Cardiac muscle cell (in vitro differentiated cells and primary cell): ENCODE measurements around the gene UPF3A. TPM values are rescaled to one million over a fixed set of nuclear protein-coding genes. Genes with fewer than 3 reads are reported as not detected.

Source experiments
- DNase-seq, 2 donors: peaks; one replicate each; pipeline versions ENCODE4 v3.0.0 to v3.0.0-alpha.2; 2010 to 2017; ENCODE audit warnings: low read depth in 1 of 2, low spot score in 1 of 2
- H3K27ac ChIP-seq: fragments of 200-600 bp; sonication (generic); 2 replicates; pipeline ENCODE4 v1.5.1; 2016
- H3K27me3 ChIP-seq: fragments of 200-600 bp; sonication (generic); 2 replicates; pipeline ENCODE4 v1.6.0; 2016; ENCODE audit warnings: control low read depth
- H3K36me3 ChIP-seq: fragments of 200-600 bp; sonication (generic); 2 replicates; pipeline ENCODE4 v1.5.1; 2016; ENCODE audit warnings: control low read depth
- H3K4me1 ChIP-seq: fragments of 200-600 bp; sonication (generic); 2 replicates; pipeline ENCODE4 v1.8.1; 2017; ENCODE audit warnings: low read depth, mild to moderate bottlenecking, mixed run types
- H3K4me3 ChIP-seq: fragments of 200-600 bp; sonication (generic); 2 replicates; pipeline ENCODE4 v1.5.1; 2016; ENCODE audit warnings: mild to moderate bottlenecking
- H3K9me3 ChIP-seq: fragments of 200-600 bp; sonication (generic); 2 replicates; pipeline ENCODE4 v1.5.1; 2017; ENCODE audit warnings: low read depth, mild to moderate bottlenecking, control low read depth
- polyA plus RNA-seq: library from polyadenylated mRNA; unstranded; fragments of >200 nt; fragmentation: Nextera tagmentation; extraction: Ambion mirVana; gene quantifications from 2 replicates; pipeline ENCODE4 v1.2.1, GENCODE V29; 2016
- total RNA-seq: library from RNA; depleted of rRNA; stranded (reverse); fragments of >200 nt; gene quantifications from 2 replicates; pipeline ENCODE4 v1.2.3, GENCODE V29; 2016
- TF ChIP-seq, protein P1 (sequence below): IDR thresholded peaks from 2 replicates; pipeline ENCODE4 v1.5.1; 2012; ENCODE audit warnings: low read depth, mild to moderate bottlenecking, low read length

Gene UPF3A
- total and polyA plus RNA-seq, 2 experiments from 2014 or later, result 77.9 to 92.9 TPM

DNA sequence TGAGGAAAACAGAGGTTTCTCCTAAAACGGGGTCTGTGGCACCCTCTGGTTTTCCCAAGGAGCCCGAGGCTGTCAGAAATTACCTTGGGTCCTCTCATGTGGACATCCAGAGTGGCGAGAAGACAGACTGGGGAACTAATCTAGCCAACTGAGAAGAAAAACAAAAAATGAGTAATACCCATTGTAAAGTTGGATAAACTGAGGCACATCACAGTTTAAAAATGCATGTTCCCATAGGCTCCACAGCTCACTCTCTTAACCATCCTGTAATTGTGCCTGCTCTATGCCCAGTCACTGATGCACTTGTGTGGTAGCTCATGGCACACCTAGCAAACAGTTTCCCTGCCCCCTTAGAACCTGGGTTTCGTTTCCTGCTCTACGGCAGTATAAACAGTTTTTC, 15.2 kb upstream of the UPF3A start:
- Histone ChIP-seq H3K27ac (no peak overlapping the region), H3K9me3 (no peaks in the 10 kb centered on the region), H3K27me3 (no peaks in the 10 kb centered on the region), H3K4me1 (peaks cover 12% of the 10 kb centered on the region), H3K4me3 (no peak overlapping the region), H3K36me3 (peaks cover 66% of the 10 kb centered on the region)
- TF ChIP-seq, protein P1, sequence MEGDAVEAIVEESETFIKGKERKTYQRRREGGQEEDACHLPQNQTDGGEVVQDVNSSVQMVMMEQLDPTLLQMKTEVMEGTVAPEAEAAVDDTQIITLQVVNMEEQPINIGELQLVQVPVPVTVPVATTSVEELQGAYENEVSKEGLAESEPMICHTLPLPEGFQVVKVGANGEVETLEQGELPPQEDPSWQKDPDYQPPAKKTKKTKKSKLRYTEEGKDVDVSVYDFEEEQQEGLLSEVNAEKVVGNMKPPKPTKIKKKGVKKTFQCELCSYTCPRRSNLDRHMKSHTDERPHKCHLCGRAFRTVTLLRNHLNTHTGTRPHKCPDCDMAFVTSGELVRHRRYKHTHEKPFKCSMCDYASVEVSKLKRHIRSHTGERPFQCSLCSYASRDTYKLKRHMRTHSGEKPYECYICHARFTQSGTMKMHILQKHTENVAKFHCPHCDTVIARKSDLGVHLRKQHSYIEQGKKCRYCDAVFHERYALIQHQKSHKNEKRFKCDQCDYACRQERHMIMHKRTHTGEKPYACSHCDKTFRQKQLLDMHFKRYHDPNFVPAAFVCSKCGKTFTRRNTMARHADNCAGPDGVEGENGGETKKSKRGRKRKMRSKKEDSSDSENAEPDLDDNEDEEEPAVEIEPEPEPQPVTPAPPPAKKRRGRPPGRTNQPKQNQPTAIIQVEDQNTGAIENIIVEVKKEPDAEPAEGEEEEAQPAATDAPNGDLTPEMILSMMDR, result no peak
- DNase-seq, result no peak

DNA sequence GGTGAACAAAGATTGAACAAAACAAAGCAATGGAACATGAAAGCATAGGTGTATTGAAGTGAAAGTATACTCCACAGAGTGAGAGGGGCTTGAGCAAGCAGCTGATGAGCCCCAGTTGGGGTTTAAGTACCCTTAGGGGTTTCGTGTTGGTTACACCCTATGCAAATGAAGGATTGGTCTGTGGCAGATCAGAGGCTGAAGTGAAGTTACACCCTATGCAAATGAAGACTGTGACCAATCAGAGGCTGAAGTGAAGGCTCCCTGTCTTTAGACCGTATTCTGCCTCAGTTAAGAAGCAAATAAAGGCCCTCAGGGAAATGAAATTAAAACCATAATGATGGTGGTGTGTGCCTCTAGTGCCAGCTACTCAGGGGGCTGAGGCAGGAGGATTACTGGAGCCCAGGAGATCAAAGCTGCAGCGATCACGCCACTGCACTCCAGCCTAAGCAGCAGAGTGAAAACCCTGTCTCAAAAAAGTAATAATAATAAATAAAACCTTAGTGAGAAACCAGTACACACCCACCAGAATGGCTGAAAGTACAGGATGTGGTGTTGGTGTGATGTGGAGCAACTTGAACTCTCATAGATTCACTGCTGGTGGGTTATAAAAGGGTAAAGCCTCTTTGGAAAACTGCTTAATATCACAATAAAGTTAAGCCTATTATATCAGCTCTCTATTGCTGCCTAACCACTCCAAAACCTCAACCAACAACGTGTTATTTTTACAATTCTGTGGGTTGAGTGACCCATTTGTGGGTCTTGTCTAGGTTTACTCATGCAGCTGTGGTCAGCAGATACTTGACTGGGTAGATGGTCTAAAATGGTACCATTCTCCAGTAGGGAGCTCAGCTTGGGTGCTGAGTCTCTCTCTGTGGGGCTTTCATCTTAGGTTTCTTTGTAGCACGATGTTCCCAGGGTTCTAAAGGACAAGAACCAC, 12.8 kb upstream of the UPF3A start:
- no peak for DNase-seq
- H3K27me3 ChIP-seq, result no peaks in the 10 kb centered on the region
- TF ChIP-seq, protein P1, result no peak

DNA sequence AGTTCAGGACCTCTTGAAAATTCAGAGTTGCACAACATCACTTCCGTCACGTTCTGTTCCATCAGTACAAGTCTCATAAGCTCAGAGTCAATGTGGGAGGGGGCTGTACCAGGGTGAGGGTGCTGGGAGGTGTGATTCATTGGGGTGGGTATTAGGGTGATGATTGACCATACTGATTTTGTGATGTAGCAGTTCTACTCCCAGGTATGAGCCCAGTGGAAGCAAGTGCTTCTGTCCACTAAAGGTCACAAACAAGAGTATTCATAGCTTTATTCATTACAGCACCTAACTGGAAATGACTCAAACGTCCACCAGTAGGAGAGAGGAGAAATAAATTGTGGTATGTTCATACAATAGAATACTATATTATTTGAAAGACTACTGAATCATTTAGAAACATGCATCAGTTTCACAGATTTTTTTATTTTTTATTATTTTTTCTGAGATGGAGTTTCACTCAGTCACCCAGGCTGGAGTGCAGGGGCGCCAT, 12.1 kb upstream of the UPF3A start:
- Histone ChIP-seq H3K27me3 (no peaks in the 10 kb centered on the region), H3K4me3 (no peak overlapping the region), H3K36me3 (peaks cover 52% of the 10 kb centered on the region), H3K9me3 (no peaks in the 10 kb centered on the region), H3K27ac (no peak overlapping the region), H3K4me1 (no peaks in the 10 kb centered on the region)
- DNase-seq, result no peak
- TF ChIP-seq, protein P1, result no peak

More for the DNA sequence above, 12.8 kb upstream of the UPF3A start:
- Histone ChIP-seq H3K9me3 (no peaks in the 10 kb centered on the region), H3K36me3 (peaks cover 59% of the 10 kb centered on the region), H3K4me1 (no peaks in the 10 kb centered on the region), H3K4me3 (no peak overlapping the region), H3K27ac (no peak overlapping the region)

DNA sequence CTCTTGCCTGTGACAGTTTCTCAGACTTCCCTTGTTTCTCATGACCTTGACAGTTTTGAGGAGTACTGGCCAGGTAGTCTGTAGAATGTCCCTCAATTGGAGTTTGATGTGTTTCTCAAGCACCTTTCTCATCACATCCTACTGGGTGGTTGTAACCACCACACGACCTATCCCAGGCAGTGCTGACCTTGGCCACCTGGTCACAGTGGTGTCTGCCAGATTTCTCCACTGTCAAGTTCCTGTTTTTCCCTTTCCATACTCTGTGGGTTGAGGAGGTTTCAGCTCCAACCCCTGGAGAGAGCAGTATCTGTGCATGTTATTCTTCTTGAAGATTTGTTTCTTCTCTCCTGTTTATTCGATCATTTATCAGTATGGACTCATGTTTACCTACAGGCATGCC, 8.4 kb upstream of the UPF3A start:
- TF ChIP-seq, protein P1, result no peak
- Histone ChIP-seq H3K4me3 (no peak overlapping the region), H3K9me3 (no peaks in the 10 kb centered on the region), H3K27me3 (no peaks in the 10 kb centered on the region), H3K4me1 (no peaks in the 10 kb centered on the region), H3K27ac (no peak overlapping the region), H3K36me3 (peaks cover 32% of the 10 kb centered on the region)
- no peak for DNase-seq

DNA sequence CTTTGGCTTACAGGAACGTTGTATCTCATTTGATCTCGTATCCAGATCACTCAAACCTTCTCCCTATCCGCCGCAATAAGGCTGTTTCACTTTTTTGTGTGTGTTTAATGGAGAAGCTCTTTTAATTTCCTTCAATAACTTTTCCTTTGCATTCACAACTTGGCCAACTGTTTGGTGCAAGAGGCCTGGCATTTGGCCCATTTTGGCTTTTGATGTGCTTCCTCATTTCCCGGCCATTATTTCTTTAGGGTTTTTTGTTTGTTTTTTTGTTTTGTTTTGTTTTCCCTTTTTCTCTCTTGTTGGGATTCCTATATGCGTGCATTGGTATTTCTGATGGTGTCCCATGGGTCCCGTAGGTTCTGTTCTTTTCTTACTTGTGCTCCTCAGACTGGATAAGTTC, 6.1 kb upstream of the UPF3A start:
- TF ChIP-seq, protein P1, result no peak
- Histone ChIP-seq H3K4me1 (peaks cover 14% of the 10 kb centered on the region), H3K36me3 (peaks cover 14% of the 10 kb centered on the region), H3K9me3 (no peaks in the 10 kb centered on the region), H3K27me3 (no peaks in the 10 kb centered on the region), H3K4me3 (no peak overlapping the region), H3K27ac (no peak overlapping the region)
- DNase-seq, result no peak
